ENCODE measurements around the gene FAM221B.

DNA sequence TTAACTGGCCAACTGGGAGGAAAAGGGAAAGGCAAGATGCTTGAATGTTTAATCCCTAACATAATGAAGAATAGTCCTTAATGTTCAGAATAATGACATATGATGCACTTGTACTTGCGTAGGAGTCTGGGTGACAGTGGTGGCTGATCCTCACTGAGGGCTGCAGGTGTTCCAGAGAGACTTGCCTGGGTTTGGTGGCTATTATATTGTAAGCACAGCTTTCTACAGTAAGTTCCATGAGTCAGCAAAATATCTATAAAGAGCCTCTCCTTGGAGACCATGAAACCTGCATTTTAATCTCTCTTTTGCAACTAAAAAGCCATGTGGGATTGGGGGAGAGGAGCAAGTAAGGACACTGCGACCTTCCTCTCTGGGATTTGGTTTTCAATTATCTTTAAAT lies 39.0 kb downstream of the FAM221B start:
- TF ChIP-seq ZNF274 (IDR thresholded peaks at IDR 0.05; ENCODE audit: low read depth, low read length) (no peak), SUZ12 (IDR thresholded peaks at IDR 0.05; ENCODE audit: extremely low read depth, insufficient read depth, insufficient read length) (no peak)

Data from NT2/D1 (cell line).